ENCODE data around the gene MT1M. TPM values are rescaled to one million over a fixed set of nuclear protein-coding genes. Genes with fewer than 3 reads are reported as not detected.

The MT1M gene
- total and polyA plus RNA-seq, 2 of the 8 experiments (the other 6 are each of a cell fraction or from before 2014, with no cell fraction given), result 2.1 TPM; not detected in 1

- no peak overlapping the region for H3K14ac ChIP-seq (ENCODE audit: insufficient read length)
- FAIRE-seq (no peak), DNase-seq (ENCODE audit: low read depth in 1 of 2, low spot score in 2 of 2) (no peak)
- peaks cover 5% of the 10 kb centered on the region; the same call in 1 of the 2 replicates for H3K23me2 ChIP-seq (ENCODE audit: low read depth, low read length)
- H3K27ac ChIP-seq (ENCODE audit: low read depth, low read length), result no peak overlapping the region
- no peaks in the 10 kb centered on the region for H3K9me3 ChIP-seq (ENCODE audit: insufficient read depth in 2 of 2, low read depth in 1 of 2, low read length in 1 of 2)
- peaks cover 2 to 17% (median 10%) of the 10 kb centered on the region in 4 experiments for H3K4me1 ChIP-seq (replicated peaks in 1 of 4; ENCODE audit: control insufficient read depth in 3 of 4, insufficient read depth in 4 of 4, low read length in 3 of 4)
- no peak overlapping the region for H3K4me3 ChIP-seq (ENCODE audit: extremely low read depth in 1 of 4, insufficient read depth in 2 of 4, low read depth in 3 of 4, low read length in 4 of 4)
- H3K18ac ChIP-seq (ENCODE audit: extremely low read depth, low read length), result no peak overlapping the region
- no peak overlapping the region for H4K8ac ChIP-seq (ENCODE audit: extremely low read depth, insufficient read depth, low read length)
- no peak overlapping the region for H3K56ac ChIP-seq (replicated peaks; ENCODE audit: insufficient read length, low read depth, low read length)
- no peak overlapping the region for H4K91ac ChIP-seq (replicated peaks; ENCODE audit: insufficient read length, low read length)
- H2BK20ac ChIP-seq (ENCODE audit: low read length), result no peak overlapping the region
- H2AFZ ChIP-seq (ENCODE audit: low read length), result no peak overlapping the region
- peaks cover 44 to 81% (median 71%) of the 10 kb centered on the region in 4 experiments for H3K27me3 ChIP-seq (replicated peaks in 1 of 4; ENCODE audit: control insufficient read depth in 3 of 4, extremely low read depth in 1 of 4, insufficient read depth in 3 of 4, low read length in 3 of 4)
- no peak overlapping the region for H3K4me2 ChIP-seq (ENCODE audit: insufficient read depth in 1 of 2, low read depth in 2 of 2, low read length in 2 of 2)
- no peak overlapping the region for H3K4ac ChIP-seq (replicated peaks; ENCODE audit: insufficient read length, low read depth, low read length)
- H2BK5ac ChIP-seq (ENCODE audit: low read depth, low read length), result no peak overlapping the region
- CTCF ChIA-PET (ENCODE audit: partially characterized antibody), result interaction anchor here (0.7 to 1.5 kb wide), 5 partner anchors 10 to 85 kb away, joined by 3 read pairs; partner anchors contain the start of gene MT1M
- no peak overlapping the region for H3K23ac ChIP-seq (ENCODE audit: insufficient read length)
- POLR2A ChIA-PET (ENCODE audit: partially characterized antibody), result interaction anchor here (2.2 to 3.9 kb wide), 2 partner anchors 11 to 53 kb away, joined by 5 to 31 read pairs; partner anchors contain the start of genes MT1E and MT1G
- H4K5ac ChIP-seq (ENCODE audit: insufficient read length, low read depth, low read length), result no peak overlapping the region
- H3K9ac ChIP-seq (replicated peaks in 1 of 4; ENCODE audit: extremely low read depth in 1 of 4, low read depth in 3 of 4, low read length in 3 of 4), result no peak overlapping the region
- H3K36me3 ChIP-seq (ENCODE audit: control insufficient read depth in 2 of 4, insufficient read depth in 4 of 4, low read length in 3 of 4), result no peaks in the 10 kb centered on the region
- WGBS, 2 experiments (ENCODE audit: extremely low coverage in 1 of 2, insufficient coverage in 1 of 2, insufficient read length in 1 of 2, insufficient replicate concordance in 2 of 2, low coverage in 1 of 2, low lambda C conversion rate in 2 of 2, missing lambda C conversion rate in 1 of 2), result 86% methylated on average over 3 of the region's 3 CpGs; no CpG with 5 or more reads in 1 of the 2 experiments
- H2AK5ac ChIP-seq (ENCODE audit: low read depth, low read length), result no peak overlapping the region
- TF ChIP-seq, protein P1, sequence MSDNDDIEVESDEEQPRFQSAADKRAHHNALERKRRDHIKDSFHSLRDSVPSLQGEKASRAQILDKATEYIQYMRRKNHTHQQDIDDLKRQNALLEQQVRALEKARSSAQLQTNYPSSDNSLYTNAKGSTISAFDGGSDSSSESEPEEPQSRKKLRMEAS (IDR thresholded peaks at IDR 0.05), result no peak
- TF ChIP-seq CHD1 (IDR thresholded peaks at IDR 0.05; ENCODE audit: low read depth, low read length) (no peak), HDAC2 (IDR thresholded peaks at IDR 0.05; ENCODE audit: borderline replicate concordance in 1 of 2, low read depth in 2 of 2, low read length in 2 of 2) (no peak)
- no peak overlapping the region for H2BK15ac ChIP-seq (ENCODE audit: low read length)
- H3K79me2 ChIP-seq (ENCODE audit: control insufficient read depth in 1 of 2, insufficient read depth in 2 of 2, low read length in 2 of 2), result no peaks in the 10 kb centered on the region
- no peaks in the 10 kb centered on the region for H3K79me1 ChIP-seq (ENCODE audit: low read depth, low read length)
- H2BK120ac ChIP-seq (replicated peaks; ENCODE audit: low read depth, low read length), result no peak overlapping the region
- no peak overlapping the region for H2BK12ac ChIP-seq (ENCODE audit: low read depth, low read length)
- peaks cover 2 to 6% of the 10 kb centered on the region in 2 experiments for H4K20me1 ChIP-seq (replicated peaks in 1 of 2; ENCODE audit: control insufficient read depth in 1 of 2, insufficient read depth in 2 of 2, low read length in 2 of 2)
Observed at GRCh38 chr16:56615353-56615752, 17.1 kb upstream of the MT1M start.

All from H1 (cell line).